H1 (cell line): ENCODE data around the gene HMOX2. TPM values are rescaled to one million over a fixed set of nuclear protein-coding genes. Genes with fewer than 3 reads are reported as not detected.

Experiments
- CTCF ChIA-PET: fragments of 300-600 bp; sonication (Branson Sonifier 250); formaldehyde crosslinking; loops from one replicate; lab custom pipeline; 2021; ENCODE audit not compliant: partially characterized antibody; lab: Charles Lee
- POLR2A ChIA-PET: fragments of 300-600 bp; sonication (Branson Sonifier 250); formaldehyde crosslinking; loops from one replicate; lab custom pipeline; 2021; ENCODE audit warnings: inconsistent platforms; ENCODE audit not compliant: partially characterized antibody; lab: Charles Lee
- DNase-seq, 2 experiments: peaks; one replicate each; pipeline versions ENCODE4 v3.0.0 to v3.0.0-alpha.2; 2010 to 2022; ENCODE audit warnings: low spot score in 2 of 2, low read depth in 1 of 2, mixed read lengths in 1 of 2
- FAIRE-seq: peaks from 2 replicates; lab custom pipeline; 2011; peaks lifted over from hg19 to GRCh38; lab: Jason Lieb, UNC
- H2AFZ ChIP-seq: 2 replicates; pipeline ENCODE4 v1.8.1; 2012; ENCODE audit warnings: low read length, inconsistent platforms
- H2AK5ac ChIP-seq: 2 replicates; pipeline ENCODE4 v1.6.1; 2013; ENCODE audit warnings: low read depth, low read length
- H2BK120ac ChIP-seq: replicated peaks from 2 replicates; pipeline ENCODE3; 2013; ENCODE audit warnings: low read depth, low read length, inconsistent platforms
- H2BK12ac ChIP-seq: 2 replicates; pipeline ENCODE4 v1.6.1; 2013; ENCODE audit warnings: low read depth, low read length
- H2BK15ac ChIP-seq: 2 replicates; pipeline ENCODE4 v1.6.1; 2013; ENCODE audit warnings: low read length
- H2BK20ac ChIP-seq: 2 replicates; pipeline ENCODE4 v1.6.1; 2013; ENCODE audit warnings: low read length
- H2BK5ac ChIP-seq: 2 replicates; pipeline ENCODE4 v1.6.1; 2013; ENCODE audit warnings: low read depth, low read length
- H3K14ac ChIP-seq: 2 replicates; pipeline ENCODE4 v1.6.1; 2013; ENCODE audit warnings: inconsistent platforms; ENCODE audit not compliant: insufficient read length
- H3K18ac ChIP-seq: 2 replicates; pipeline ENCODE4 v1.6.1; 2013; ENCODE audit warnings: low read length; ENCODE audit errors: extremely low read depth
- H3K23ac ChIP-seq: 2 replicates; pipeline ENCODE4 v1.6.1; 2013; ENCODE audit warnings: inconsistent platforms; ENCODE audit not compliant: insufficient read length
- H3K23me2 ChIP-seq: 2 replicates; pipeline ENCODE4 v1.6.1; 2013; ENCODE audit warnings: low read depth, low read length
- H3K27ac ChIP-seq: 2 replicates; pipeline ENCODE4 v1.6.1; 2011; ENCODE audit warnings: low read depth, low read length, inconsistent platforms
- H3K27me3 ChIP-seq, 4 experiments: replicated peaks in 1 of 4; 1 replicate in 1 of 4; 2 replicates in 3 of 4; pipeline versions ENCODE4 v1.6.1 to v1.8.1; 2011 to 2013; ENCODE audit warnings: low read length in 3 of 4, mild to moderate bottlenecking in 3 of 4, inconsistent platforms in 2 of 4, mixed read lengths in 2 of 4, moderate library complexity in 1 of 4; ENCODE audit not compliant: control insufficient read depth in 3 of 4, insufficient read depth in 3 of 4; ENCODE audit errors: extremely low read depth in 1 of 4
- H3K36me3 ChIP-seq, 4 experiments: 2 replicates each; pipeline versions ENCODE4 v1.6.1 to v1.8.1; 2011 to 2013; ENCODE audit warnings: mild to moderate bottlenecking in 4 of 4, low read length in 3 of 4, moderate library complexity in 2 of 4, control low read depth in 1 of 4, inconsistent platforms in 1 of 4; ENCODE audit not compliant: insufficient read depth in 4 of 4, control insufficient read depth in 2 of 4
- H3K4ac ChIP-seq: replicated peaks from 2 replicates; pipeline ENCODE3; 2013; ENCODE audit warnings: low read length, low read depth, mixed read lengths, inconsistent platforms; ENCODE audit not compliant: insufficient read length
- H3K4me1 ChIP-seq, 4 experiments: replicated peaks in 1 of 4; 1 replicate in 1 of 4; 2 replicates in 3 of 4; pipeline versions ENCODE4 v1.6.1 to v1.8.1; 2011 to 2013; ENCODE audit warnings: low read length in 3 of 4, inconsistent platforms in 2 of 4, mixed read lengths in 1 of 4; ENCODE audit not compliant: insufficient read depth in 4 of 4, control insufficient read depth in 3 of 4
- H3K4me2 ChIP-seq, 2 experiments: 2 replicates each; pipeline versions ENCODE4 v1.6.1 to v1.8.1; 2011 to 2013; ENCODE audit warnings: low read depth in 2 of 2, low read length in 2 of 2, control low read depth in 1 of 2, inconsistent platforms in 1 of 2, mild to moderate bottlenecking in 1 of 2; ENCODE audit not compliant: insufficient read depth in 1 of 2
- H3K4me3 ChIP-seq, 4 experiments: fragments of 200-600, 300-600 bp in 1 of 4; sonication (generic), shearing (Covaris generic), sonication (Bioruptor Twin) in 1 of 4; 2 replicates each; pipeline versions ENCODE4 v1.5.1 to v1.8.1; 2011 to 2016; ENCODE audit warnings: low read length in 4 of 4, low read depth in 3 of 4, control low read depth in 2 of 4, inconsistent platforms in 2 of 4, mild to moderate bottlenecking in 2 of 4, mixed read lengths in 1 of 4, moderate library complexity in 1 of 4; ENCODE audit not compliant: insufficient read depth in 2 of 4; ENCODE audit errors: extremely low read depth in 1 of 4
- H3K56ac ChIP-seq: replicated peaks from 2 replicates; pipeline ENCODE3; 2013; ENCODE audit warnings: low read depth, mild to moderate bottlenecking, mixed read lengths, low read length, inconsistent platforms; ENCODE audit not compliant: insufficient read length
- H3K79me1 ChIP-seq: 2 replicates; pipeline ENCODE4 v1.6.1; 2013; ENCODE audit warnings: low read depth, low read length, control low read depth
- H3K79me2 ChIP-seq, 2 experiments: 2 replicates each; pipeline versions ENCODE4 v1.6.1 to v1.8.1; 2012 to 2013; ENCODE audit warnings: low read length in 2 of 2, mild to moderate bottlenecking in 2 of 2, inconsistent platforms in 1 of 2; ENCODE audit not compliant: insufficient read depth in 2 of 2, control insufficient read depth in 1 of 2
- H3K9ac ChIP-seq, 4 experiments: replicated peaks in 1 of 4; 1 replicate in 1 of 4; 2 replicates in 3 of 4; pipeline versions ENCODE4 v1.6.1 to v1.8.1; 2011 to 2013; ENCODE audit warnings: low read depth in 3 of 4, low read length in 3 of 4, control low read depth in 2 of 4, mild to moderate bottlenecking in 2 of 4, moderate library complexity in 2 of 4, inconsistent platforms in 1 of 4; ENCODE audit errors: extremely low read depth in 1 of 4
- H3K9me3 ChIP-seq, 2 experiments: 2 replicates each; pipeline versions ENCODE4 v1.6.1 to v1.8.1; 2012 to 2013; ENCODE audit warnings: mild to moderate bottlenecking in 2 of 2, moderate library complexity in 2 of 2, control low read depth in 1 of 2, inconsistent platforms in 1 of 2, low read depth in 1 of 2, low read length in 1 of 2, mixed read lengths in 1 of 2; ENCODE audit not compliant: insufficient read depth in 2 of 2
- H4K20me1 ChIP-seq, 2 experiments: replicated peaks in 1 of 2; 2 replicates each; pipeline versions ENCODE3 to v1.8.1; 2011 to 2013; ENCODE audit warnings: inconsistent platforms in 2 of 2, low read length in 2 of 2, mild to moderate bottlenecking in 1 of 2; ENCODE audit not compliant: insufficient read depth in 2 of 2, control insufficient read depth in 1 of 2
- H4K5ac ChIP-seq: 2 replicates; pipeline ENCODE4 v1.6.1; 2013; ENCODE audit warnings: low read length, low read depth, mixed read lengths, inconsistent platforms; ENCODE audit not compliant: insufficient read length
- H4K8ac ChIP-seq: 2 replicates; pipeline ENCODE4 v1.8.0; 2013; ENCODE audit warnings: mild to moderate bottlenecking, moderate library complexity, low read length, inconsistent platforms; ENCODE audit not compliant: insufficient read depth; ENCODE audit errors: extremely low read depth
- H4K91ac ChIP-seq: replicated peaks from 2 replicates; pipeline ENCODE3; 2013; ENCODE audit warnings: low read length, mixed read lengths, inconsistent platforms; ENCODE audit not compliant: insufficient read length
- CBX5 ChIP-seq: fragments of 300-800, 300-1000 bp; sonication (generic); IDR thresholded peaks from 2 replicates; pipeline ENCODE4 v1.7.1; 2016; ENCODE audit warnings: antibody characterized with exemption, low read length, low read depth
- JUN ChIP-seq: IDR thresholded peaks from 2 replicates; pipeline ENCODE4 v1.6.1; 2011; ENCODE audit warnings: low read depth, mild to moderate bottlenecking, improper control_type of control experiment, low read length
- SP4 ChIP-seq: IDR thresholded peaks from 2 replicates; pipeline ENCODE4 v1.6.1; 2012; ENCODE audit warnings: low read length, inconsistent platforms
- TAF7 ChIP-seq: optimal IDR thresholded peaks from 2 replicates; pipeline ENCODE3; 2011; ENCODE audit warnings: low read depth, mild to moderate bottlenecking, inconsistent platforms, low read length, moderate library complexity, borderline replicate concordance
- WGBS, 2 experiments: shearing (Covaris generic) in 1 of 2; methylation state at CpG; one replicate each; pipeline versions ENCODE4 v1.1.6 to v1.1.7; 2013 to 2015; ENCODE audit warnings: low lambda C conversion rate in 2 of 2, mixed read lengths in 2 of 2, inconsistent platforms in 1 of 2, low coverage in 1 of 2, missing lambda C conversion rate in 1 of 2; ENCODE audit not compliant: insufficient replicate concordance in 2 of 2, insufficient coverage in 1 of 2, insufficient read length in 1 of 2; ENCODE audit errors: extremely low coverage in 1 of 2, missing lambda C conversion rate in 1 of 2; 5-methylcytosine and 5-hydroxymethylcytosine counted together
- polyA plus RNA-seq, 7 experiments: library from polyadenylated mRNA; depleted of rRNA in 3 of 7; stranded (reverse) in 5 of 7; unstranded in 2 of 7; fragments of >200 nt in 5 of 7; fragments of 200-250 nt in 2 of 7; gene quantifications; 1 replicate in 5 of 7; 2 replicates in 1 of 7; 4 replicates in 1 of 7; pipeline versions ENCODE4 v1.2.1 to v1.2.3, GENCODE V29; 2011 to 2013; ENCODE audit warnings: missing spikeins in 2 of 7, mixed read lengths in 2 of 7
- total RNA-seq: library from RNA; stranded (reverse); fragmentation: NEBNext Ultra II Directional; extraction: Animal tissue kit (Norgen Biotek cat#: 25700); gene quantifications from 2 replicates; pipeline ENCODE4 v1.2.1, GENCODE V29; 2021

Gene HMOX2
- total and polyA plus RNA-seq, 2 of the 8 experiments (the other 6 are each of a cell fraction or from before 2014, with no cell fraction given) = 36.5 to 48.4 TPM

GRCh38 chr16:4443986-4444385 is 32.2 kb upstream of the HMOX2 start:
- Histone ChIP-seq H4K20me1 (peaks cover 2 to 16% of the 10 kb centered on the region in 2 experiments), H3K4me1 (no peaks in the 10 kb centered on the region), H4K91ac (no peak overlapping the region), H3K36me3 (peaks cover 33 to 79% (median 68%) of the 10 kb centered on the region in 4 experiments), H3K18ac (no peak overlapping the region), H4K5ac (no peak overlapping the region), H2BK15ac (no peak overlapping the region), H3K4me3 (no peak overlapping the region; a peak in 1 of 8 replicates), H3K4me2 (no peak overlapping the region), H3K56ac (no peak overlapping the region), H3K27ac (no peak overlapping the region), H2AFZ (no peak overlapping the region), H4K8ac (no peak overlapping the region), H3K27me3 (no peaks in the 10 kb centered on the region), H3K14ac (no peak overlapping the region), H2AK5ac (no peak overlapping the region), H3K23ac (no peak overlapping the region), H3K4ac (no peak overlapping the region), H2BK12ac (no peak overlapping the region), H2BK5ac (no peak overlapping the region), H3K9ac (no peak overlapping the region), H2BK120ac (no peak overlapping the region), H3K9me3 (no peaks in the 10 kb centered on the region), H3K79me1 (no peaks in the 10 kb centered on the region), H3K23me2 (no peaks in the 10 kb centered on the region), H3K79me2 (no peaks in the 10 kb centered on the region), H2BK20ac (no peak overlapping the region)
- DNase-seq = no peak
- WGBS, 2 experiments = 86% methylated on average over 2 of the region's 4 CpGs; no CpG with 5 or more reads in 1 of the 2 experiments
- POLR2A ChIA-PET = interaction anchor here (0.6 to 21.6 kb wide), 4 partner anchors 11 to 279 kb away, joined by 3 to 257 read pairs (median 17); partner anchors contain the start of genes HMOX2 and NMRAL1
- no peak for FAIRE-seq
- CTCF ChIA-PET = no interaction called here
- TF ChIP-seq JUN = no peak
- TF ChIP-seq SP4 = no peak
- no peak for TF ChIP-seq CBX5
- TF ChIP-seq TAF7 = no peak
